ENCODE measurements around the gene AFAP1.

DNA sequence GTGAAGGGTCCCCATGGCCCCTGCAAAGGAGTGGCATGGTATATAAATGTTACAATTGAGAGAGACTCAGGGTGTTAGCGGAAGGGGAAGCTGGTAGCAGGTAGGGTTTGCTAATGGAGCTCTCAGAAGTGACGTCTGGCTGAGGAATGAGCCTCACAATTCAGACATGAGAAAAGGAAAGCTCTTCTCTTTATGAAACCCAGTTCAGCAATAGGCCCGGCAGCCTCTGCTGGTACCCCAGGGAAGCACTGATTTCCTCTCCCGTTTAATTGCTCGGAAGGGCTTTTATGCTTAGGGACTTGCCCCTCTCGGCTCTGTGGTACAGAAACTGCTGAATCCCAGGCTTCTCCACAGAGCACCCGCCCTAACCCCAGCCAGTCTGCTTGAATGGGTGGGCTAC is 19.4 kb upstream of the AFAP1 start:
- TF ChIP-seq, protein P1, sequence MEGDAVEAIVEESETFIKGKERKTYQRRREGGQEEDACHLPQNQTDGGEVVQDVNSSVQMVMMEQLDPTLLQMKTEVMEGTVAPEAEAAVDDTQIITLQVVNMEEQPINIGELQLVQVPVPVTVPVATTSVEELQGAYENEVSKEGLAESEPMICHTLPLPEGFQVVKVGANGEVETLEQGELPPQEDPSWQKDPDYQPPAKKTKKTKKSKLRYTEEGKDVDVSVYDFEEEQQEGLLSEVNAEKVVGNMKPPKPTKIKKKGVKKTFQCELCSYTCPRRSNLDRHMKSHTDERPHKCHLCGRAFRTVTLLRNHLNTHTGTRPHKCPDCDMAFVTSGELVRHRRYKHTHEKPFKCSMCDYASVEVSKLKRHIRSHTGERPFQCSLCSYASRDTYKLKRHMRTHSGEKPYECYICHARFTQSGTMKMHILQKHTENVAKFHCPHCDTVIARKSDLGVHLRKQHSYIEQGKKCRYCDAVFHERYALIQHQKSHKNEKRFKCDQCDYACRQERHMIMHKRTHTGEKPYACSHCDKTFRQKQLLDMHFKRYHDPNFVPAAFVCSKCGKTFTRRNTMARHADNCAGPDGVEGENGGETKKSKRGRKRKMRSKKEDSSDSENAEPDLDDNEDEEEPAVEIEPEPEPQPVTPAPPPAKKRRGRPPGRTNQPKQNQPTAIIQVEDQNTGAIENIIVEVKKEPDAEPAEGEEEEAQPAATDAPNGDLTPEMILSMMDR (IDR thresholded peaks at IDR 0.05), result no peak
- TF ChIP-seq POLR2A (IDR thresholded peaks at IDR 0.05), result no peak
